HG03432 (cell line): ENCODE measurements around the gene EIF5AL1.
"Not testable (repeated sequence)": the region's sequence is repeated elsewhere in the genome, so short reads cannot be mapped to it uniquely, and the experiment has no call there.

Source experiments
- ATAC-seq: cut with Tn5 transposase; IDR thresholded peaks from one replicate; pipeline ENCODE4 v1.9.1; 2021; ENCODE audit warnings: mild to moderate bottlenecking, moderate library complexity; ENCODE audit not compliant: unreplicated experiment

EIF5AL1 gene

GRCh38 chr10:79555354-79556309 lies 43.3 kb downstream of the EIF5AL1 start:
- no peak for ATAC-seq

- not testable (repeated sequence) for ATAC-seq
Measured at GRCh38 chr10:79556961-79557360, 44.6 kb downstream of the EIF5AL1 start.

GRCh38 chr10:79559726-79560125 lies 47.4 kb downstream of the EIF5AL1 start:
- no peak for ATAC-seq

GRCh38 chr10:79560160-79560709 lies 47.9 kb downstream of the EIF5AL1 start, which contains the start of gene SFTPA2:
TSS of gene SFTPA2 (minus strand) at chr10:79560407. CDS start at chr10:79559483, 924 bp downstream.
- no peak for ATAC-seq

GRCh38 chr10:79561257-79561656 lies 48.9 kb downstream of the EIF5AL1 start:
- no peak for ATAC-seq

GRCh38 chr10:79562135-79562756 lies 49.9 kb downstream of the EIF5AL1 start:
- peak; percentile 77 for ATAC-seq

GRCh38 chr10:79563426-79563825 lies 51.1 kb downstream of the EIF5AL1 start:
- no peak for ATAC-seq
